T-helper 1 cell (primary cell): ENCODE results near the gene EFHD1.

Source experiments
- DNase-seq, 5 donors: peaks; one replicate each; pipeline ENCODE4 v3.0.0-alpha.2; 2012 to 2020
- total RNA-seq, 4 donors: gene quantifications; one replicate each; lab custom pipeline; 2026; lab: John Stamatoyannopoulos, UW

The EFHD1 gene, protein sequence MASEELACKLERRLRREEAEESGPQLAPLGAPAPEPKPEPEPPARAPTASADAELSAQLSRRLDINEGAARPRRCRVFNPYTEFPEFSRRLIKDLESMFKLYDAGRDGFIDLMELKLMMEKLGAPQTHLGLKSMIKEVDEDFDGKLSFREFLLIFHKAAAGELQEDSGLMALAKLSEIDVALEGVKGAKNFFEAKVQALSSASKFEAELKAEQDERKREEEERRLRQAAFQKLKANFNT
- 0.27 to 1.2 (median 1.1) reads per million in 4 donors for total RNA-seq

DNA sequence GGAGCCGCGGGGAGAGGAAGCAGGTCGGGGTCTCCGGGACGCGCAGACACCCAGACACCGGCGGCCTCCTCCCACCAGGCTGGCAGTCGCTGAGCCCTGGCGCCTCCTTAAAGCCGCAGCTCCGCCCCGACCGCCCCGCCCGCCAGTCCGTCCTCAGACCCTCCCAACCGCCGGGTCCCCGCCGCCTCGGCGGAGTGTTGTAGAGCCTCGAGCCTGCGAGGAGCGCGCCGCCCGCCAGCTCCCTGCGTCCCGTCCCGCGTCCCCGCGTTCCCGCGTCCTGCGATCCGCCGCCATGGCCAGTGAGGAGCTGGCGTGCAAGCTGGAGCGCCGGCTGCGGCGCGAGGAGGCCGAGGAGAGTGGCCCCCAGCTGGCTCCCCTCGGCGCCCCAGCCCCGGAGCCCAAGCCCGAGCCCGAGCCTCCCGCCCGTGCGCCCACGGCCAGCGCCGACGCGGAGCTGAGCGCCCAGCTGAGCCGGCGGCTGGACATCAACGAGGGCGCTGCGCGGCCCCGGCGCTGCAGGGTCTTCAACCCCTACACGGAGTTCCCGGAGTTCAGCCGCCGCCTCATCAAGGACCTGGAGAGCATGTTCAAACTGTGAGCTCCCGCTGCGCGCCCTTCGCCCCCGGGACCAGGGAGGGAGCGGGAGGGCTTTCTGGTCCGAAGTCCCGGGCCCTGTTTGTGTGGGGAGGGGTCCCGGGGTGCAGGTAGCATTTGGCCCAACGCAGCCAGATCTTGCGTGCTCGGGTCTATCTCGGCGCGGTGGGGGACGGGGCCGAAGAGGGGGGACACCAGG is at the start of gene EFHD1:
Gene EFHD1 (plus strand): TSS at position 192 of the 793 bp plus-strand sequence. CDS start 101 bp downstream, at position 293.
- DNase-seq, result peak in 4 of 5 donors; percentile 10 to 49 (median 20)

DNA sequence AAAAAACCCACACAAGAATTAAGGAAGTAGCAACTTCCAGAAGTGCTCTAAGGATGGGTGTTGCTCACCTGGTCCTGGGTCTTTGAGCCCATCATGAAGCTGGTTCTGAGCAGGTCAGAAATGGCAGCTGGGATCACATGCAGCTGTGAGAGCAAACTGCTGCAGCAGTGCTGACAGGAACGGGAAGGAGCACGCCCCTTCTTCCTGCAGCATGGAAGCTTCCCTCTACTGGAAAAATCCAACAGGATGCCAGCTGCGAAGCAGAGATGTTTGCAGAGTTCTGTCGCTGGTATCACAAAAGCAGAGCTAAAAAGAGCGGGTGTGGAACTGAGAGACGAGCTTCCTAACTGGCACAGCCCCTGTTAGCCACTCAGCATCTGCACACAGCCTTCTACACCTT is 49.2 kb upstream of the EFHD1 start:
- no peak for DNase-seq

DNA sequence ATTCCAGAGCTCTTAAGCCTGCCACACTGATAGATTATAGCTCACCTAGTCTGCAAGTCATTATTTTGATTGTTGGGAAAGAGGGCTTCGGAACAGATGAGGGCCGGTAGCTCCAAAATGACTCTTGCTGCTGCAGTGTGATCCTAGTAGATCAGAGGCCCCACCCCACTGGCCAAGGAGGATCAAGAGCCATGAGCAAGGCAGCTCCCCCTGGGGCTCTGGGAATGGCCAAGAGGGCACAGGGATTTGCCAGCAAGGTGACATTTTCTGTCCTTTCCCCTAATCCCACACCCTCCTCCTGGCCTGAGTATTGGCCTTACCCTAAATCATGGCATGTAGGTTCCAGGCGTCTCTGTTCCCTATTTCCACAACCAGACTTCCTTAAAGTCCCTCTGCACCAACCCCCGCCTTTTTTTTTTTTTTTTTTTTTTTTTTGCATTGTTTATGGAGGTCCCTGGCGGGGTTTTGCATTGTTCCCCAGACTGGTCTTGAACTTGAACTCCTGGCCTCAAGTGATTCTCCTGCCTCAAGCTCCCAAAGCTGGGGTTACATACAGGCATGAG is 46.4 kb upstream of the EFHD1 start:
- no peak for DNase-seq

DNA sequence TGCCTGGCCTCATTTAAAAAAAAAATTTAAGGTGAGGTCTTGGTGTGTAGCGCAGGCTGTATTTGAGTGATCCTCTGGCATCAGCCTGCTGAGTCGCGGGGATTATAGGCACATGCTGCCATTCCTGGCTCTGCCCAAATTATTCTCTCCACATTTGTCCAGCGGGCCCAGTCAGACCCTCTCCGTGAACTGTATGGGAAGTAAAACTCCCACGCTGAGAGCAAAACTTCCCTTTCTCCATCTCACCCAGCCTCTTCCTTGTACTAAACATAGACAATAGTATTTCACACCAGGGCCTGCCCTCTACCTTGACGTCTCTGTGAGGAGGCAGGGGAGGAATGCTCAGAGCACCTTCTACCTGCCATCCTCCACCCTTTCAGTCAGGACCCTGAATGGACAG is 45.9 kb upstream of the EFHD1 start:
- DNase-seq, result no peak

DNA sequence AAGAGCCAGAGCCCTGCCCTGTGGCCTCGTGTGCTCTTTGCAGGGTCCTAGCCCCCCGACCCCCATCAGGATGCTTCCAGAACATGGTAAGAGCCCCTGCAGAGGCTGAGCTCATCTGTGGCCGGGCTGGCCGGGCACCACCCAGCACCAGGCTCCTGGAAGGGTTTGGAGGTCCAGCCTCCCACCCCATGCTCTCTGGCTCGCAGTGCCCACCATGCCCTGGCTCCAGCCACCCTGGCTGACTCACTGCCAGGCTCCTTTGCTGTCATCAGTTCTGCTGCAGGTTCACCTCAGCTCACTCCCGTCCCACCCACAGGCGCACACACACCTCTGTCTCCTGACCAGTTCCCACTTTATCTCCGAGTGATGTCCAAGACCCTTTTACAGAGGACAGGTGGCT is 45.4 kb upstream of the EFHD1 start:
- no peak for DNase-seq

DNA sequence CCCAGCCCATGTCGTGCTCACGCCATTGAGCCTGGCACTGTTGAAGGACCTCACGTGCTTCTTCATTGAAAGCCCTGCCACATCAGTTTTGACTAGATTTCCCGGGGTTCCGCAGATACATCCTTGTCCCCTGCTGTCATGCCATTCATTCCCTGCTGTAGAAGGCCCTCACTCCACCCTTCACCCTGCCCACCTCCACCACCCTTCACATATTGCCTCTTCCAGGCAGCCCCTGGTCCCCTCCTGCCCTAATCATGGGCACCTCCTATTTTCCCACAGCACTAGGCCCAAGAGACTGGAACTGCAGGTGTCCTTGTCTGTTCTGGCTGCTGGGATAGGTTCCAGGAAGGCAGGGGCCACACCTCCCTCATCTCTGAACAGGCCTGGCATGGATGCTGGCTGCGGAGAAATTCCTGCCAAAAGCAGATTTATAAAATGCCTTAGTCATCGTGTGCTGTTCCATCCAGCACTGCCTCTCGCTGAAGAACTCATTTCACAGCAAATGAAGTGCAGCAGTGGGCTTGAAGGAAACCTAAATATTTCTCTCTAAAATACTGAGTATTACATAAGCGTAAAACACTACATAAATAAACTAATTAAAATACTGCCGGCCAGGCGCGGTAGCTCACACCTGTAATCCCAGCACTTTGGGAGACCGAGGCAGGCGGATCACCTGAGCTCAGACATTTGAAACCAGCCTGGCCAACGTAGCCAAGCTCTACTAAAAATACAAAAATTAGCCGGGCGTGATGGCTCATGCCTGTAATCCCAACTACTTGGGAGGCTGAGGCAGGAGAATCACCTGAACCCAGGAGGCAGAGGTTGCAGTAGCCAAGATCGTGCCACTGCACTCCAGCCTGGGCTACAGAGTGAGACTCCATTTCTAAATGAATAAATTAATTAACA is 44.5 kb upstream of the EFHD1 start:
- no peak for DNase-seq

DNA sequence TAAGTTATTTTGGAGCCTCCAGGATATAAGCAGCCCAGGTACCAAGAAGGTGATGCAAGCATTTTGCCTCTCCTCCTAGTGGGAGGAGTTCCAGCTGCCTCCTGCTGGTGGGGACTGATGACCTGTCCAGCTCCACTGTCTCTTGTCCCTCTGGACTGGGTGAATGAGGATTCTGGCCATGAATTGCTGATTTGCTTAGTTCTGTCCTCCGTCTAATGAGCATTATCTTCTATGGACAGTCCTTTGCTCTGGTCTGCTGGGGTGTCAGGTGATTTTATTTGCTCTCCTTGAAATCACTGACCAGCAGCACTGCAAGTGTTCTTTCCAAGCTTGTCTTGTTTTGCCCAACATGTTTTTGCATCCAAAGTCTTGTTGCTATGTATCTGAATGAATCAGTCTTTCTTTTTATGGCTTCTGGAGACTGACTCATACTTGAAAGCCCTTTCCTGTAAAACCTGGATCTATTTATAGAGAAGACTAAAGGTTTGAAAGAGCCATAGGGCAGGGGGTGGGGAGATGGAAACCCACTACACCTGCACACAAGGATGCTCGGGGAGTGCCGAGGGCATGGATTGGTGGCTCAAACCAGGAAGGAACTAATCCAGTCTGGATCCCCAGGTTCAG is 40.5 kb upstream of the EFHD1 start:
- DNase-seq, result peak in 1 of 5 donors; percentile 12

DNA sequence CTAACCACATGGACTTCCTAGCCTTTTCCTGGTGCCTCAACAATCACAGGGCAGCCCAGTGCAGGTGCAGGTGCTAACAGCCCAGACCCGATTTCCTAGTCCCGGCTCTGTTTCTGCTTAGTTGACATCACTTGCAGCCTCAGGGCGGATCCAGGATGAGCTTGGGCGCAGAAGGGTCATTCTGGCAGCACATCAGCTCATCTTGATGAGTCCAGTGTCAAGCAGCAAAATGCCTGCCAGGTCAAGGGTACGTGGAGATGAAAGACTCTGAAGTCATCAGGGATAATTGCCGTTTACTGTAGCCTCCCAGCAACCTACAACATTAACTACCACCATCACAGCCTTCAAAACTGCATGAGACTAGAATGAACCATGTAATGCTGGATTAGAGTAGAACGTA is 39.4 kb upstream of the EFHD1 start:
- no peak for DNase-seq

DNA sequence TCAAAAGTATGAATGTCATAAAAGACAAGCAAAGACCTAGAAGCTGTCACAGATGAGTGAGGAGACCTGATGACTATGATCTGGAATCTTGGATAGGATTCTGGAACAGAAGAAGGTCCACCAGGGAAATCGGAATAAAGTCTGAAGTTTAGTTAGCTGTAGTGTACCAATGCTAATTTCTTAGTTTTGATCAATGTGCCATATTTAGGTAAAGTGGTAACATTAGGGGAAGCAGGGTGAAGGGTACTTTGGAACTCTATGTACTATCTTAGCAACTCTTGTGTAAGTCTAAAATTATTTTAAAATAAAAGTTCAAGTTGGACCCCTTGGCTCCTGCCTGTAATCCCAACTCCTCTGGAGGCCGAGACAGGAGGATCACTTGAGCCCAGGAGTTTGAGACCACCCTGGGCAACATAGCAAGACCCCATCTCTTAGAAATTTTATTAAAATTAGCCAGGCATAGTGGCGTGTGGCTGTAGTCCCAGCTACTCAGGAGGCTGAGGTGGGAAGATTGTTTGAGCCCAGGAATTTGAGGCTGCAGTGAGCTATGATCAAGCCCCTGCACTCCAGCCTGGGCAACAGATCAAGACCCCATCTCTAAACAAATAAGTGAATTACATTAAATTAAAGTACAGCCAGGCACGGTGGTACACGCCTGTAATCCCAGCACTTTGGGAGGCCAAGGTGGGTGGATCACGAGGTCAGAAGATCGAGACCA is 35.9 kb upstream of the EFHD1 start:
- no peak for DNase-seq

DNA sequence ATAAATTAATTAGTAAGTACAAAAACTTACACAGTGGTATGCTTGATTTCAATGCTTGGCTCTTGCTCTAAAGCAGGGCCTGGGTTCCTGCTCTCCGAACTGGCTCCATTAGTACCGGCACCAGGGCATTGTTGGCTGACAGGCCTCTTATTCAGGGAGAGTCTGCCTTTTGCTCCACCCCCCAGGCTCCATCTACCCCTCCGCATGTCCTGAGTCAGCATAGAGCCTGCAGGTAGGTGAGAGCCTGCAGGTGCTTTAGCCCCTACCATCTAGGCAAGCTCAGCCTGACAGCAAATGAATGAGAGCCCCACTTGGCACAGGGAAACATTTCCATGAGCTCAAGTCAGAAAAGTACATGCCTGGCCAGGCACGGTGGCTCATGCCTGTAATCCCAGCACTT is 35.1 kb upstream of the EFHD1 start:
- DNase-seq, result no peak

DNA sequence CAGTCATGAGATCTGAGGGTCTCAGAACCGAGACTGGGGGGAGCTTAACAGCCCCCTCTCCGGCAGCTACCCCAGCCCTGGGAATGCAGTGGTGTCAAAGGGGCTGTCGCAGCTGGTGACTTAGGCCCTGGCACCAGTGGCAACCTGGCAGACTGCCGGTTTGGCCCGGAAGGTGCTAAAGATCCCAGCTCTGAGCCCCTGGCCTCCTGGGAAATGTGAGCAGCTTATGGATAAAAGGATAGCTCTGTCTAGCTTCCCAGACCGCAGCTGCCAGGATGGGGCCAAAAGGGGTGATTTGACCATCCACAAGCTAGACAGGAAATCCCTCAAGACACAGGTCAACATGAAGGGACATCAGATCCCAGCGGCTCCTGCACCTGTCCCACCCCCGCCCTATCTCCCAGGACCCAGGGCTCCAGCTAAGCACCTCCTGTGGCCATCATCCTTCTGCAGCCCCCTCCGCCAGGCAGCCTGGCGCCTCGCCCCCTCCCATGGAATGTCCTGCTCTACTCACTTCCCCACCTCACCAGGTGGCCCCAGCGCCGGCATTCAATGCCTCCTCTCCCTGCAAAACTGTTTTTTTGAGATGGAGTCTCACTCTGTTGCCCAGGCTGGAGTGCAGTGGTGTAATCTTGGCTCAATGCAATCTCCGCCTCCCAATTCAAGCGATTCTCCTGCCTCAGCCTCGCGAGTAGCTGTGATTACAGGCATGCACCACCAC is 33.2 kb upstream of the EFHD1 start:
- DNase-seq, result no peak

DNA sequence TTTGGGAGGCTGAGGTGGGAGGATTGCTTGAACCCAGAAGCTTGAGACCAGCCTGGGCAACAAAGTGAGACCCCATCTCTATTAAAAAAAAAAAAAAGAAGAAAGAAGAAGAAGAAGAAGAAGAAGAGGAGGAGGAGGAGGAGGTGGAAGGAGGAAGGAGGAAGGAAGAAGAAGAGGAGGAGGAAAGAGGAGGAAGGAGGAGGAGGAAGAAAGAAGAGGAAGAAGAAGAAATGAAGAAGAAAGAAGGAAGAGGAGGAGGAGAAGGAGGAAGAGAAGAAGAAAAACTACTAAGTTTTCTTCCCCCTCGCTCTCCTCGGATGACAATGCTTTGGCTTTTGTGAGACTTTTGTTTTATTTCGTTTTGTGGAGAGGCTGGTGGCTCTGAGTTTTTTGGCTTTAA is 30.1 kb upstream of the EFHD1 start:
- DNase-seq, result no peak

DNA sequence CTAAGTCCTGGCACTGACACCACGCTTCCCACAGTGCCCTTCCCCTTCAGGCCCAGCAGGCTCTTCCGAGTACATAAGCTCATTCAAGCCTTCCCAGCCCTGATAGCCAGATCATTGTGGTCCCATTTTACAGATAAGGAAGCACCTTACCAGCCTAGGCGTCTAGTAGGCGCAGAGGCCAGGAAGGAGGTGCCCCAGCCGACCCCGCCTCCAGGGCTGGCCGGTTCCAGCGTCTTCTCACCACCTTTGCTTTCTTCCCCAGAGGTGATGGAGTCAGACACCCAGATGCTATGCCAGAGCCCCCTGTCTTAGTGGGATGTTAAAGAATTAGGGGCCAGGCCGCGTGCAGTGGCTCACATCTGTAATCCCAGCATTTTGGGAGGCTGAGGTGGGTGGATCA is 28.9 kb upstream of the EFHD1 start:
- no peak for DNase-seq

DNA sequence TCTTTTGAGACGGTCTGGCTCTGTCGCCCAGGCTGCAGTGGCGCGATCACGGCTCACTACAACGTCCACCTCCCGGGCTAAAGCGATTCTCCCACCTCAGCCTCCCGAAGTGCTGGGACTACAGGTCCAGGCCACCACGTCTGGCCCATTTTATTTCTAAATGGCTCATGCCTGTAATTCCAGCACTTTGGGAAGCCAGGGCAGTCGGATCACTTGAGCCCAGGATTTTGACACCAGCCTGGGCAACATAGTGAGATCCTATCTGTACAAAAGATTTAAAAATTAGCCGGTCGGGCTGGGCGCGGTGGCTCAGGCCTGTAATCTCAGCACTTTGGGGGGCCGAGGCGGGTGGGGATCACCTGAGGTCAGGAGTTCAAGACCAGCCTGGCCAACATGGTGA is 26.4 kb upstream of the EFHD1 start:
- no peak for DNase-seq

DNA sequence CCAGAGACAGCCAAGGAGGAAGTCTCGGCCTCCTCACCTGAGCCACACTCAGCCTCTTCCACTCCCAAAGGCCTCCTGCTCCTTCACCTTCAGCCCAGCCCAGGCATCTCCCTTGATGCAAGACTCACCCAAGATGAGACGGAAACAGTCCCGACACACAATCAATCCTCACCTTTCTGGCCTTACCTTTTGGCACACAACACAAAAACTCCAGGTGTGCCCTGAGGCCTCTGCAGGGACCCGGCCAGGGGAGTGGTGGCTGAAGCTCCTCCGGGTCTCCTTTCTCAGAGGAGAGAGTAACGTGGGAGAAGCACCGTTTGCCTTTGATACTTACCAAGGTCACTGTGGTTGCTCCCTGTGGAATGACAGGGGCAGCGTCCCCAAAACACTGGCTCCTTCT is 23.8 kb upstream of the EFHD1 start:
- no peak for DNase-seq

DNA sequence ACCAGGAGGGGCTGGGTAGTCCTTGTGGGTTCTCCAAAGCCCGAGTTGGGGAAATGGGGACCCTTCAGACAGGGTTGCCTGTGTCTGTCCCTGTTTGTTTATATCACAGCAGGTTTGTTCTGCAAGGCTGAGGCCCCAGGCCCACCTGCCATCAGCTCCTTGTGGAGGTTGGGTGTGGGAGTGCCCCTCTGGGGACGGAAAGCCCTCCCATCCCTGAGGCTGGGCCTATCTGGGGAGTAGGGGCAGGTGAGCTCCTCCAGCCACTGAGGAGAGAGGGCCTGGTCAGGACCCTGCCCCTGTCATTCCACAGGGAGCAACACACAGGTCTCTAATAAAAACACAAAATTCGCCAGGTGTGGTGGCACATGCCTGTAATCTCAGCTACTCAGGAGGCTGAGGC is 23.3 kb upstream of the EFHD1 start:
- no peak for DNase-seq

DNA sequence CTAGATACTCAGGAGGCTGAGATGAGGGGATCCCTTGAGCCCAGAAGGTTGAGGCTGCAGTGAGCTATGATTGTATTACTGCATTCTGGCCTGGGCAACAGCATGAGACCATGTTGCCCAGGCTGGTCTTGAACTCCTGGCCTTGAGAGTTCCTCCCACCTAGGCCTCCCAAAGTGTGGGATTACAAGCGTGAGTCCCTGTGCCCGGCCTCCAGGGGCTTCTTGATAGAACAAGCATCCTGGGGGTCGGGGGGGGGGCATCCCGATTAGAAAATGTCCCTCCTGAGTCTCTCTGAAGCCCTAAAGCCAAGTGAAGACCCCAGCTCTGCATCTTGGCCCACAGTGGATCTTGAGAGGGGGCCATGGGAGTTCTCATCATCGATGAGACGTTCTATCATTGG is 22.3 kb upstream of the EFHD1 start:
- no peak for DNase-seq

DNA sequence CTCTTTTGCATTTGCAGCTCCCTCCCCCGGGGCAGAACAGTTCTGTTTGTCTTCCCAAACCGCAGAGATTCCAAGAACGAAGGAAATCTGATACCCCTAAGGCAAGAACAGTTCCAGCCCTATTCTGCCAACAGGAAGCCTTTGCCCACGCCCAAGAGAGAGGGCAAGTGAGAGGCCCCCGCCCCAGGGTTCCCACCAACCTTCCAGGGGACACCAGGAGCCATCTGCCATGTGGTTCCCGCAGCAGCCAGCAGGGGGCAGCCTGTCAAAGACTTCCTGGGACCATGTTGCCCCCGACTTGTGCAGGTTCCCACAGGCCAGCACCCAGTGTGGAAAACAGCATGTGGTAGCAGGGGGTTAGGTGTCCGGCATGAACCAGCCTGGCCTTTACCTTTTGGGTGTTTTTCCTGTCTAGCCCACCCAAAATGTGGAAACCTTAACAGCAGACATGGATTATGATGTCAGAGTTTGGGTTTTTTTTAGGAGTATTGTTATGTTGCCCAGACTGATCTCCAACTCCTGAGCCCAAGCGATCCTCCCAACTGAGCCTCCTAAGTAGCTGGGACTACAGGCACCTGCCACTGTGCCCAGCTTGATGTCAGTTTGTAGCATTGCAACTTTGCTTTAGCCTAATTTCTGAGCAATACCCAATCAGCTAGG is 21.7 kb upstream of the EFHD1 start:
- DNase-seq, result peak; percentile 33 to 65 (median 43)

DNA sequence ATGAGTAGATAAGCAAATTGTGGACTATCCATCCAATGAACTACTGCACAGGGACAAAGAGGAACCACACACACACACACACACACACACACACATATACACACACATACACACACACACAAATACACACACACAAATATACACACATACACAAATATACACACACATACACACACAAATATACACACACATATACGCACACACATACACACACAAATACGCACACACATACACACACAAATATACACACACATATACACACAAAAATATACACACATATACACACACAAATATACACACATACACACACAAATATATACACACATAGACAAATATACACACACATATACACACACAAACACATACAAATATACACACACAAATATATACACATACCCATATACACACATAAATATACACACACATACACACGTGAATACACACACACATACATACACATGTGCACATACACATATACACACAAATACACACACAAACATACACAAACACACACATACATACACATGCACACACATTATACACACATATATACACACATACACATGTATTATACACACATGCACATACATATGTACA is 19.8 kb upstream of the EFHD1 start:
- no peak for DNase-seq

DNA sequence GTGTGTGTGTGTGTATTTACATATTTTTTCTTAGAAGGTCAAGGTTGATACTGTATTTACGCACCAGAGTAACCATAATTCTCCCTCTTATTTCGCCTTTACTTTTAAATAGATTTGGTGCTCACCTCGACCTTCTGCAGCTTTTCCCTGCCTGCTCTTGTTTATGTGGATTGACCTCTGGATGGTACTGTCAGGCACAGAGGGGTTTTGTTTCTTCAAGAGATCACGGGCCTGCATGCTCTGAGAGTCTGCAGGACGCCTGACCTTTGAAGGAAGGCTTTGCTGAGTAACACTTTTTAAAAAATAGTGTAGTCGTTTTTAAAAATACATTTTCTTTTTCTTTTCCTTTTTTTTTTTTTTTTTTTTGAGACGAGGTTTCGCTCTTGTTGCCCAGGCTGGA is 18.1 kb upstream of the EFHD1 start:
- no peak for DNase-seq
